WTC11 (cell line): Measurements from ENCODE around the gene METTL18. TPM values are rescaled to one million over a fixed set of nuclear protein-coding genes. Genes with fewer than 3 reads are reported as not detected.

Experiments used
- ATAC-seq: fragments of 200-7000 bp; cut with Tn5 transposase; 2 replicates; pipeline ENCODE4 v1.10.0; 2021; ENCODE audit warnings: mild to moderate bottlenecking, moderate library complexity
- CTCF ChIA-PET: fragments of 300-600 bp; sonication (Branson Sonifier 250); formaldehyde crosslinking; loops from one replicate; lab custom pipeline; 2021; ENCODE audit warnings: antibody characterized with exemption; lab: Charles Lee
- POLR2A ChIA-PET: fragments of 350-600 bp; sonication (Branson Sonifier 250); formaldehyde crosslinking; loops from one replicate; lab custom pipeline; 2021; ENCODE audit warnings: antibody characterized with exemption; lab: Charles Lee
- DNase-seq: peaks from one replicate; pipeline ENCODE4 v3.0.0; 2021; ENCODE audit warnings: low spot score
- H3K27ac Mint-ChIP-seq: 2 replicates; pipeline ENCODE4 v1.8.0; 2021; ENCODE audit warnings: mixed read lengths
- H3K27me3 Mint-ChIP-seq: 2 replicates; pipeline ENCODE4 v1.8.0; 2021; ENCODE audit warnings: low read depth, mild to moderate bottlenecking, moderate library complexity, mixed read lengths
- H3K36me3 Mint-ChIP-seq: 2 replicates; pipeline ENCODE4 v1.8.0; 2021; ENCODE audit warnings: mixed read lengths
- H3K4me1 Mint-ChIP-seq: 2 replicates; pipeline ENCODE4 v1.8.0; 2022; ENCODE audit warnings: mixed read lengths
- H3K4me3 Mint-ChIP-seq: 2 replicates; pipeline ENCODE4 v1.8.0; 2021; ENCODE audit warnings: mild to moderate bottlenecking, moderate library complexity, mixed read lengths
- H3K9me3 Mint-ChIP-seq: 2 replicates; pipeline ENCODE4 v1.8.0; 2021; ENCODE audit warnings: mixed read lengths
- ATF1 ChIP-seq: sonication (generic); formaldehyde crosslinking; IDR thresholded peaks from 2 replicates; pipeline ENCODE4 v1.8.1; 2023; ENCODE audit warnings: mild to moderate bottlenecking, moderate library complexity, missing genetic modification reagents
- ETV6 ChIP-seq: sonication (generic); formaldehyde crosslinking; IDR thresholded peaks from 2 replicates; pipeline ENCODE4 v1.8.1; 2022; ENCODE audit warnings: mild to moderate bottlenecking, missing genetic modification reagents
- FOXP1 ChIP-seq: sonication (generic); formaldehyde crosslinking; IDR thresholded peaks from 2 replicates; pipeline ENCODE4 v1.8.0; 2022; ENCODE audit warnings: missing genetic modification reagents, mild to moderate bottlenecking, moderate library complexity, borderline replicate concordance
- MLX ChIP-seq: sonication (generic); formaldehyde crosslinking; IDR thresholded peaks from 2 replicates; pipeline ENCODE4 v1.8.1; 2023; ENCODE audit warnings: mild to moderate bottlenecking, missing genetic modification reagents, moderate library complexity
- PRDM15 ChIP-seq: sonication (generic); formaldehyde crosslinking; IDR thresholded peaks from 2 replicates; pipeline ENCODE4 v1.8.0; 2022; ENCODE audit warnings: missing genetic modification reagents
- RELA ChIP-seq: sonication (generic); formaldehyde crosslinking; IDR thresholded peaks from 2 replicates; pipeline ENCODE4 v1.8.1; 2022; ENCODE audit warnings: missing genetic modification reagents, mild to moderate bottlenecking, borderline replicate concordance
- RORB ChIP-seq: fragments of 250-450 bp; sonication (Bioruptor Pico); IDR thresholded peaks from 2 replicates; pipeline ENCODE4 v1.9.0; 2021; ENCODE audit warnings: mild to moderate bottlenecking
- SMAD3 ChIP-seq: sonication (generic); formaldehyde crosslinking; IDR thresholded peaks from 2 replicates; pipeline ENCODE4 v1.8.0; 2022; ENCODE audit warnings: missing genetic modification reagents, mild to moderate bottlenecking, borderline replicate concordance
- TEAD1 ChIP-seq: sonication (generic); formaldehyde crosslinking; IDR thresholded peaks from 2 replicates; pipeline ENCODE4 v1.8.0; 2022; ENCODE audit warnings: mild to moderate bottlenecking, missing genetic modification reagents
- ZNF512 ChIP-seq: sonication (generic); formaldehyde crosslinking; IDR thresholded peaks from 2 replicates; pipeline ENCODE4 v1.8.1; 2022; ENCODE audit warnings: missing genetic modification reagents, borderline replicate concordance
- total RNA-seq: library from RNA; stranded (reverse); gene quantifications from 3 replicates; pipeline ENCODE4 v1.2.3, GENCODE V29; 2021
- TF ChIP-seq, protein P1 (sequence below): sonication (generic); formaldehyde crosslinking; IDR thresholded peaks from 2 replicates; pipeline ENCODE4 v1.8.0; 2023; ENCODE audit warnings: mild to moderate bottlenecking, missing genetic modification reagents
- TF ChIP-seq, protein P2 (sequence below): fragments of 250-450 bp; sonication (Bioruptor Pico); IDR thresholded peaks from 2 replicates; pipeline ENCODE4 v2.1.2; 2022; ENCODE audit warnings: mild to moderate bottlenecking, moderate library complexity
- TF ChIP-seq, protein P3 (sequence below): fragments of 250-450 bp; sonication (Bioruptor Pico); IDR thresholded peaks from 2 replicates; pipeline ENCODE4 v1.9.0; 2021; ENCODE audit warnings: mild to moderate bottlenecking
- TF ChIP-seq, protein P4 (sequence below): sonication (generic); formaldehyde crosslinking; IDR thresholded peaks from 2 replicates; pipeline ENCODE4 v1.8.0; 2023; ENCODE audit warnings: missing genetic modification reagents, mild to moderate bottlenecking, borderline replicate concordance

The METTL18 gene
- total RNA-seq, 1 experiment from 2014 or later = 7.7 TPM

GRCh38 chr1:169768161-169768560 is 26.5 kb downstream of the METTL18 start:
- Mint-ChIP-seq H3K27me3 (no peaks in the 10 kb centered on the region), H3K4me3 (no peak overlapping the region), H3K36me3 (no peaks in the 10 kb centered on the region), H3K27ac (no peak overlapping the region), H3K4me1 (peaks cover 6% of the 10 kb centered on the region; the same call in 1 of the 2 replicates), H3K9me3 (no peaks in the 10 kb centered on the region)
- TF ChIP-seq RORB = no peak
- no peak for TF ChIP-seq SMAD3 (CRISPR knock-in tag)
- TF ChIP-seq, protein P1, sequence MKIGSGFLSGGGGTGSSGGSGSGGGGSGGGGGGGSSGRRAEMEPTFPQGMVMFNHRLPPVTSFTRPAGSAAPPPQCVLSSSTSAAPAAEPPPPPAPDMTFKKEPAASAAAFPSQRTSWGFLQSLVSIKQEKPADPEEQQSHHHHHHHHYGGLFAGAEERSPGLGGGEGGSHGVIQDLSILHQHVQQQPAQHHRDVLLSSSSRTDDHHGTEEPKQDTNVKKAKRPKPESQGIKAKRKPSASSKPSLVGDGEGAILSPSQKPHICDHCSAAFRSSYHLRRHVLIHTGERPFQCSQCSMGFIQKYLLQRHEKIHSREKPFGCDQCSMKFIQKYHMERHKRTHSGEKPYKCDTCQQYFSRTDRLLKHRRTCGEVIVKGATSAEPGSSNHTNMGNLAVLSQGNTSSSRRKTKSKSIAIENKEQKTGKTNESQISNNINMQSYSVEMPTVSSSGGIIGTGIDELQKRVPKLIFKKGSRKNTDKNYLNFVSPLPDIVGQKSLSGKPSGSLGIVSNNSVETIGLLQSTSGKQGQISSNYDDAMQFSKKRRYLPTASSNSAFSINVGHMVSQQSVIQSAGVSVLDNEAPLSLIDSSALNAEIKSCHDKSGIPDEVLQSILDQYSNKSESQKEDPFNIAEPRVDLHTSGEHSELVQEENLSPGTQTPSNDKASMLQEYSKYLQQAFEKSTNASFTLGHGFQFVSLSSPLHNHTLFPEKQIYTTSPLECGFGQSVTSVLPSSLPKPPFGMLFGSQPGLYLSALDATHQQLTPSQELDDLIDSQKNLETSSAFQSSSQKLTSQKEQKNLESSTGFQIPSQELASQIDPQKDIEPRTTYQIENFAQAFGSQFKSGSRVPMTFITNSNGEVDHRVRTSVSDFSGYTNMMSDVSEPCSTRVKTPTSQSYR (CRISPR knock-in tag) = no peak
- ChIA-PET POLR2A (no interaction called here), CTCF (no interaction called here)
- DNase-seq (no peak), ATAC-seq (no peak)

DNA sequence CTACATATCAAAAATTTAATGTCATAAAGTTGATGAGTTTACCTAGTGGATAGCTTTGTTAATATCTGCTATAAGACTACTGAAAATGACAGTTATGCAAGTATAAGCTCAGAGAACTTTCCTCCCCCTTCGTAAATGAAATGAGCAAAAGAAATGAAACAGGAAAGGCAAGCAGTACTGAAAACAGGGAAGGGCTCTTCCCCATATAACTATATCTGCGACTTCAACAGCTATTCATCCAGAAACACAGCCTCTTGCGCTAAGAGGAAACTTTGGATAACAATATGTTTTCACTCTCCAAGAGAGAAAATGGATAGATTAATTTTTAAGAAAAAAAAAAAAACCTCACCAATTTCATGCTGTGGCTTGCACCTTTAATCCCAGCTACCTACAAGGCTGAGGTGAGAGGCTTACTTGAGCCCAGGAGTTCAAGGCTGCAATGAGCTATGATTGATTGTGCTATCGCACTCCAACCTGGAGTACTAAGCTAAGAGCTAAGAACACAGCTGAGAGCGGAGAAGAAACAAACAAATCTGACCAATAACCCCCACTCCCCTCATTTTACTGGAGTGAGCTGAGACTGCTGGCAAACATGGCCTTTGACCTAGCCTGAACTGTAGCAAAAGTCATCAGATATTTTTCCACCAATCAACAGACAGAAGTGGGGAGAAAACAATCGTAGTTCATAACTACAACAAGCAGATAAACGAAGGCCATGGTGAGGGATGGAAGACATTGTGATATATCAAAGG is 29.0 kb downstream of the METTL18 start:
- DNase-seq (no peak), ATAC-seq (no peak)
- POLR2A ChIA-PET = no interaction called here
- Mint-ChIP-seq H3K9me3 (peaks cover 3% of the 10 kb centered on the region), H3K36me3 (peaks cover 2% of the 10 kb centered on the region; the same call in 1 of the 2 replicates), H3K27me3 (no peaks in the 10 kb centered on the region), H3K27ac (no peak overlapping the region), H3K4me3 (no peak overlapping the region), H3K4me1 (peaks cover 9% of the 10 kb centered on the region; the same call in 1 of the 2 replicates)
- CTCF ChIA-PET = no interaction called here
- no peak for TF ChIP-seq ZNF512
- TF ChIP-seq, protein P1 (CRISPR knock-in tag) = no peak
- no peak for TF ChIP-seq FOXP1 (CRISPR knock-in tag)
- no peak for TF ChIP-seq MLX
- no peak for TF ChIP-seq RELA (CRISPR knock-in tag)
- no peak for TF ChIP-seq ETV6 (CRISPR knock-in tag)
- TF ChIP-seq, protein P2, sequence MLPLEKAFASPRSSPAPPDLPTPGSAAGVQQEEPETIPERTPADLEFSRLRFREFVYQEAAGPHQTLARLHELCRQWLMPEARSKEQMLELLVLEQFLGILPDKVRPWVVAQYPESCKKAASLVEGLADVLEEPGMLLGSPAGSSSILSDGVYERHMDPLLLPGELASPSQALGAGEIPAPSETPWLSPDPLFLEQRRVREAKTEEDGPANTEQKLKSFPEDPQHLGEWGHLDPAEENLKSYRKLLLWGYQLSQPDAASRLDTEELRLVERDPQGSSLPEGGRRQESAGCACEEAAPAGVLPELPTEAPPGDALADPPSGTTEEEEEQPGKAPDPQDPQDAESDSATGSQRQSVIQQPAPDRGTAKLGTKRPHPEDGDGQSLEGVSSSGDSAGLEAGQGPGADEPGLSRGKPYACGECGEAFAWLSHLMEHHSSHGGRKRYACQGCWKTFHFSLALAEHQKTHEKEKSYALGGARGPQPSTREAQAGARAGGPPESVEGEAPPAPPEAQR = no peak
- TF ChIP-seq ATF1 (CRISPR knock-in tag) = no peak
- TF ChIP-seq, protein P3, sequence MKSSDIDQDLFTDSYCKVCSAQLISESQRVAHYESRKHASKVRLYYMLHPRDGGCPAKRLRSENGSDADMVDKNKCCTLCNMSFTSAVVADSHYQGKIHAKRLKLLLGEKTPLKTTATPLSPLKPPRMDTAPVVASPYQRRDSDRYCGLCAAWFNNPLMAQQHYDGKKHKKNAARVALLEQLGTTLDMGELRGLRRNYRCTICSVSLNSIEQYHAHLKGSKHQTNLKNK (CRISPR knock-in tag) = no peak
- TF ChIP-seq, protein P4, sequence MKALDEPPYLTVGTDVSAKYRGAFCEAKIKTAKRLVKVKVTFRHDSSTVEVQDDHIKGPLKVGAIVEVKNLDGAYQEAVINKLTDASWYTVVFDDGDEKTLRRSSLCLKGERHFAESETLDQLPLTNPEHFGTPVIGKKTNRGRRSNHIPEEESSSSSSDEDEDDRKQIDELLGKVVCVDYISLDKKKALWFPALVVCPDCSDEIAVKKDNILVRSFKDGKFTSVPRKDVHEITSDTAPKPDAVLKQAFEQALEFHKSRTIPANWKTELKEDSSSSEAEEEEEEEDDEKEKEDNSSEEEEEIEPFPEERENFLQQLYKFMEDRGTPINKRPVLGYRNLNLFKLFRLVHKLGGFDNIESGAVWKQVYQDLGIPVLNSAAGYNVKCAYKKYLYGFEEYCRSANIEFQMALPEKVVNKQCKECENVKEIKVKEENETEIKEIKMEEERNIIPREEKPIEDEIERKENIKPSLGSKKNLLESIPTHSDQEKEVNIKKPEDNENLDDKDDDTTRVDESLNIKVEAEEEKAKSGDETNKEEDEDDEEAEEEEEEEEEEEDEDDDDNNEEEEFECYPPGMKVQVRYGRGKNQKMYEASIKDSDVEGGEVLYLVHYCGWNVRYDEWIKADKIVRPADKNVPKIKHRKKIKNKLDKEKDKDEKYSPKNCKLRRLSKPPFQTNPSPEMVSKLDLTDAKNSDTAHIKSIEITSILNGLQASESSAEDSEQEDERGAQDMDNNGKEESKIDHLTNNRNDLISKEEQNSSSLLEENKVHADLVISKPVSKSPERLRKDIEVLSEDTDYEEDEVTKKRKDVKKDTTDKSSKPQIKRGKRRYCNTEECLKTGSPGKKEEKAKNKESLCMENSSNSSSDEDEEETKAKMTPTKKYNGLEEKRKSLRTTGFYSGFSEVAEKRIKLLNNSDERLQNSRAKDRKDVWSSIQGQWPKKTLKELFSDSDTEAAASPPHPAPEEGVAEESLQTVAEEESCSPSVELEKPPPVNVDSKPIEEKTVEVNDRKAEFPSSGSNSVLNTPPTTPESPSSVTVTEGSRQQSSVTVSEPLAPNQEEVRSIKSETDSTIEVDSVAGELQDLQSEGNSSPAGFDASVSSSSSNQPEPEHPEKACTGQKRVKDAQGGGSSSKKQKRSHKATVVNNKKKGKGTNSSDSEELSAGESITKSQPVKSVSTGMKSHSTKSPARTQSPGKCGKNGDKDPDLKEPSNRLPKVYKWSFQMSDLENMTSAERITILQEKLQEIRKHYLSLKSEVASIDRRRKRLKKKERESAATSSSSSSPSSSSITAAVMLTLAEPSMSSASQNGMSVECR = no peak
- TF ChIP-seq PRDM15 (CRISPR knock-in tag) = no peak
- TF ChIP-seq TEAD1 (CRISPR knock-in tag) = no peak
